Heart right ventricle (tissue), 16 donors: ENCODE results near the gene OR2V2. TPM values are rescaled to one million over a fixed set of nuclear protein-coding genes. Genes with fewer than 3 reads are reported as not detected.

Experiments used
- ATAC-seq, 8 donors: fragments of 200-7000 bp; cut with Tn5 transposase; one replicate each; pipeline ENCODE4 v1.9.1; 2020; ENCODE audit warnings: mild to moderate bottlenecking in 8 of 8, moderate library complexity in 8 of 8, moderate number of reproducible peaks in 1 of 8
- DNase-seq, 2 donors: peaks; one replicate each; pipeline ENCODE4 v3.0.0-alpha.2; 2020
- H3K27ac ChIP-seq, 10 donors: fragments of 200-600 bp; sonication (generic) in 2 of 10; one replicate each; pipeline versions ENCODE4 v1.5.0 to v1.8.0; 2020 to 2022; ENCODE audit warnings: mild to moderate bottlenecking in 3 of 10
- H3K27me3 ChIP-seq, 7 donors: fragments of 200-600 bp; one replicate each; pipeline ENCODE4 v1.8.0; 2021 to 2022; ENCODE audit warnings: mild to moderate bottlenecking in 2 of 7
- H3K36me3 ChIP-seq, 9 donors: fragments of 200-600 bp; sonication (generic) in 1 of 9; one replicate each; pipeline versions ENCODE4 v1.5.0 to v1.8.0; 2020 to 2022; ENCODE audit warnings: mild to moderate bottlenecking in 2 of 9
- H3K4me1 ChIP-seq, 9 donors: fragments of 200-600 bp; sonication (generic) in 1 of 9; one replicate each; pipeline versions ENCODE4 v1.5.0 to v1.8.0; 2020 to 2022; ENCODE audit warnings: mild to moderate bottlenecking in 4 of 9
- H3K4me3 ChIP-seq, 10 donors: fragments of 200-600 bp; sonication (generic) in 2 of 10; one replicate each; pipeline versions ENCODE4 v1.5.0 to v1.8.0; 2020 to 2022; ENCODE audit warnings: mild to moderate bottlenecking in 7 of 10, moderate library complexity in 2 of 10
- H3K9me3 ChIP-seq, 11 donors: fragments of 200-600 bp in 10 of 11; sonication (generic) in 2 of 11; one replicate each; pipeline versions ENCODE4 v1.5.0 to v1.8.0; 2013 to 2022; ENCODE audit warnings: mild to moderate bottlenecking in 2 of 11, control low read depth in 1 of 11, moderate library complexity in 1 of 11
- CTCF ChIP-seq, 9 donors: fragments of 200-600 bp; sonication (generic) in 2 of 9; IDR thresholded peaks; one replicate each; pipeline versions ENCODE4 v1.5.0 to v1.8.0; 2021 to 2022; ENCODE audit warnings: antibody characterized with exemption in 9 of 9, mild to moderate bottlenecking in 5 of 9, moderate library complexity in 1 of 9
- WGBS, 2 donors: extraction: QIAGEN DNeasy Blood & Tissue Kit; methylation state at CpG; one replicate each; pipeline ENCODE4 v1.1.7; 2013; ENCODE audit warnings: inconsistent platforms in 1 of 2; 5-methylcytosine and 5-hydroxymethylcytosine counted together
- intact Hi-C, 10 donors: fragments of 100-400 bp; cut with DNase I; formaldehyde crosslinking; loops; one replicate each; pipeline versions ENCODE4 v1.11.1 to v1.14.2; 2022
- polyA plus RNA-seq, 2 donors: library from polyadenylated mRNA; stranded (reverse); fragments of 200-250 nt; gene quantifications; one replicate each; pipeline ENCODE4 v1.2.3, GENCODE V29; 2013
- total RNA-seq, 10 donors: library from RNA; stranded (reverse); fragmentation: NEBNext Ultra II Directional in 3 of 10; extraction: Animal tissue kit (Norgen Biotek cat#: 25700) in 3 of 10; gene quantifications; one replicate each; pipeline versions ENCODE4 v1.2.1 to v1.2.4, GENCODE V29; 2021 to 2023
- donor health status: Arrhythmogenic right ventricular cardiomyopathy.
- donor health status: ischemic (EF 13 %, LVEDD 7.1; RV severe dilation, severe dysfunction).
- donor health status: healthy with polysubstance abuse.
- donor health status: DM: no; HTN: yes; CAD: no.
- donor health status: DM: no; HTN: no; CAD: no.
- donor health status: ischemic (EF 25% LVEDD 6.9; RV normal size, moderate dysfunction).
- donor health status: ischemic (EF 25% LVEDD 5.7; RV mildly dilated, moderate dysfunction).
- donor health status: healthy.
- donor health status: DM: yes; HTN: yes; CAD: no.
- donor health status: Ischemic cardiomyopathy.
- donor health status: ischemic (EF 35%, LVEDD 5.7; RV mildly dilated, moderate dysfunction).
- donor health status: nonischemic (EF 11% LVEDD 7.7; RV severe dilation, severe dysfunction).
- donor health status: DM: yes; HTN: yes; CAD: no.
- donor health status: PGD.
- donor health status: ischemic (EF 29% LVEDD 5.4; RV normal size, mild dysfunction).
- donor health status: nonischemic (EF 23%, LVEDD 6.1; RV moderate dilation, normal function).

OR2V2 gene
- total and polyA plus RNA-seq, 12 donors = not detected

GRCh38 chr5:181161534-181162175 is 14.3 kb downstream of the OR2V2 start:
- intact Hi-C loops = loop anchor here in 3 of 10 donors (10.0 kb wide), 2 partner anchors 117 to 297 kb away; partner anchors contain the start of genes BTNL9 (in 2 of the 3) and ZFP62 (in 1 of the 3)
- Histone ChIP-seq H3K4me3 (peak overlapping the region in 1 of 10 donors; percentile 31), H3K9me3 (no peaks in the 10 kb centered on the region), H3K27me3 (peaks cover 0 to 40% (median 27%) of the 10 kb centered on the region in 7 donors), H3K4me1 (peaks cover 0 to 15% (median 5%) of the 10 kb centered on the region in 9 donors), H3K27ac (peak overlapping the region in 4 of 10 donors; percentile 9 to 45 (median 38)), H3K36me3 (no peaks in the 10 kb centered on the region)
- WGBS, 2 donors = 76 to 81% methylated on average over 4 of the region's 4 CpGs
- no peak for TF ChIP-seq CTCF (IDR thresholded peaks at IDR 0.05)
- ATAC-seq = no peak
- no peak for DNase-seq

- WGBS, 2 donors = 40 to 44% methylated on average over 14 to 16 of the region's 16 CpGs
- DNase-seq (no peak), ATAC-seq (no peak)
- H3K27me3 ChIP-seq = peaks cover 3 to 60% (median 44%) of the 10 kb centered on the region in 7 donors
- intact Hi-C loops = loop anchor here in 3 of 10 donors (10.0 kb wide), 2 partner anchors 119 to 299 kb away; partner anchors contain the start of genes BTNL9 (in 2 of the 3) and ZFP62 (in 1 of the 3)
- no peaks in the 10 kb centered on the region for H3K9me3 ChIP-seq
- no peak for TF ChIP-seq CTCF (IDR thresholded peaks at IDR 0.05)
- H3K36me3 ChIP-seq = no peaks in the 10 kb centered on the region
- no peak overlapping the region for H3K4me3 ChIP-seq
- no peak overlapping the region for H3K27ac ChIP-seq
- H3K4me1 ChIP-seq = peaks cover 0 to 15% (median 5%) of the 10 kb centered on the region in 9 donors
These were observed 16.2 kb downstream of the OR2V2 start for GRCh38 chr5:181163487-181164075.

GRCh38 chr5:181164076-181164952 is 16.9 kb downstream of the OR2V2 start:
- no peak overlapping the region for H3K4me3 ChIP-seq
- DNase-seq (no peak), ATAC-seq (no peak)
- 11 to 23% methylated on average over 48 to 49 of the region's 52 CpGs for WGBS, 2 donors
- no peaks in the 10 kb centered on the region for H3K36me3 ChIP-seq
- peaks cover 0 to 15% (median 5%) of the 10 kb centered on the region in 9 donors for H3K4me1 ChIP-seq
- TF ChIP-seq CTCF (IDR thresholded peaks at IDR 0.05) = no peak
- no peak overlapping the region for H3K27ac ChIP-seq
- intact Hi-C loops = loop anchor here in 3 of 10 donors (10.0 kb wide), 2 partner anchors 120 to 300 kb away; partner anchors contain the start of genes BTNL9 (in 2 of the 3) and ZFP62 (in 1 of the 3)
- no peaks in the 10 kb centered on the region for H3K9me3 ChIP-seq
- H3K27me3 ChIP-seq = peaks cover 4 to 67% (median 52%) of the 10 kb centered on the region in 7 donors
